Astrocyte (in vitro differentiated cells and primary cell): Measurements from ENCODE around the gene SH2D2A. TPM values are rescaled to one million over a fixed set of nuclear protein-coding genes. Genes with fewer than 3 reads are reported as not detected.
A peak's percentile ranks its signal among the peaks of the same experiment; 100 is the strongest.

Experiments used
- DNase-seq: peaks from one replicate; pipeline ENCODE4 v3.0.0-alpha.2; 2010; ENCODE audit warnings: low read depth
- FAIRE-seq: peaks from 2 replicates; lab custom pipeline; 2011; peaks lifted over from hg19 to GRCh38; lab: Jason Lieb, UNC
- H2AFZ ChIP-seq: 2 replicates; pipeline ENCODE4 v1.6.0; 2012; ENCODE audit warnings: low read depth, low read length, inconsistent platforms
- H3K27ac ChIP-seq: 2 replicates; pipeline ENCODE4 v1.5.1; 2011; ENCODE audit warnings: low read depth, low read length, inconsistent platforms
- H3K27me3 ChIP-seq: 2 replicates; pipeline ENCODE4 v1.6.0; 2011; ENCODE audit warnings: low read length, inconsistent platforms; ENCODE audit not compliant: insufficient read depth
- H3K36me3 ChIP-seq: 2 replicates; pipeline ENCODE4 v1.5.1; 2011; ENCODE audit warnings: low read length, inconsistent platforms; ENCODE audit not compliant: insufficient read depth
- H3K4me1 ChIP-seq: 2 replicates; pipeline ENCODE4 v1.5.1; 2011; ENCODE audit warnings: low read length, inconsistent platforms; ENCODE audit not compliant: insufficient read depth
- H3K4me2 ChIP-seq: 2 replicates; pipeline ENCODE4 v1.6.0; 2012; ENCODE audit warnings: low read length, inconsistent platforms
- H3K4me3 ChIP-seq: 2 replicates; pipeline ENCODE4 v1.5.1; 2011; ENCODE audit warnings: low read depth, mild to moderate bottlenecking, low read length, inconsistent platforms; ENCODE audit not compliant: insufficient read depth
- H3K79me2 ChIP-seq: 2 replicates; pipeline ENCODE4 v1.6.0; 2012; ENCODE audit warnings: mild to moderate bottlenecking, low read length, inconsistent platforms; ENCODE audit not compliant: insufficient read depth
- H3K9ac ChIP-seq: 2 replicates; pipeline ENCODE4 v1.6.0; 2012; ENCODE audit warnings: mild to moderate bottlenecking, low read length, inconsistent platforms
- H3K9me3 ChIP-seq: 2 replicates; pipeline ENCODE4 v1.5.1; 2012; ENCODE audit warnings: low read depth, mild to moderate bottlenecking, low read length, inconsistent platforms; ENCODE audit not compliant: insufficient read depth
- H4K20me1 ChIP-seq: 2 replicates; pipeline ENCODE4 v1.6.0; 2012; ENCODE audit warnings: low read length, inconsistent platforms; ENCODE audit not compliant: insufficient read depth
- H3K27ac Mint-ChIP-seq: one replicate; pipeline ENCODE4 v1.8.0; 2021; ENCODE audit warnings: mild to moderate bottlenecking, mixed read lengths; ENCODE audit not compliant: unreplicated experiment
- H3K27me3 Mint-ChIP-seq: one replicate; pipeline ENCODE4 v1.8.0; 2021; ENCODE audit warnings: low read depth, mixed read lengths; ENCODE audit not compliant: unreplicated experiment
- H3K36me3 Mint-ChIP-seq: one replicate; pipeline ENCODE4 v1.8.0; 2021; ENCODE audit warnings: low read depth, mixed read lengths; ENCODE audit not compliant: unreplicated experiment
- H3K4me1 Mint-ChIP-seq: one replicate; pipeline ENCODE4 v1.8.0; 2021; ENCODE audit warnings: low read depth, mixed read lengths; ENCODE audit not compliant: unreplicated experiment
- H3K4me3 Mint-ChIP-seq: one replicate; pipeline ENCODE4 v1.8.0; 2021; ENCODE audit warnings: mild to moderate bottlenecking, moderate library complexity, mixed read lengths; ENCODE audit not compliant: unreplicated experiment
- H3K9me3 Mint-ChIP-seq: one replicate; pipeline ENCODE4 v1.8.0; 2021; ENCODE audit warnings: mild to moderate bottlenecking, mixed read lengths; ENCODE audit not compliant: unreplicated experiment
- EZH2 ChIP-seq: IDR thresholded peaks from 2 replicates; pipeline ENCODE4 v1.6.1; 2012; ENCODE audit warnings: mild to moderate bottlenecking, low read length, inconsistent platforms; ENCODE audit not compliant: insufficient read depth
- total RNA-seq: library from RNA; stranded (reverse); gene quantifications from 2 replicates; pipeline ENCODE4 v1.2.1, GENCODE V29; 2021
- TF ChIP-seq, protein P1 (sequence below): IDR thresholded peaks from 2 replicates; pipeline ENCODE4 v1.5.1; 2011; ENCODE audit warnings: low read depth, mild to moderate bottlenecking, inconsistent platforms, low read length, moderate library complexity; ENCODE audit not compliant: insufficient read depth

SH2D2A gene
- total RNA-seq, 1 donor from 2014 or later: 1.1 TPM

DNA sequence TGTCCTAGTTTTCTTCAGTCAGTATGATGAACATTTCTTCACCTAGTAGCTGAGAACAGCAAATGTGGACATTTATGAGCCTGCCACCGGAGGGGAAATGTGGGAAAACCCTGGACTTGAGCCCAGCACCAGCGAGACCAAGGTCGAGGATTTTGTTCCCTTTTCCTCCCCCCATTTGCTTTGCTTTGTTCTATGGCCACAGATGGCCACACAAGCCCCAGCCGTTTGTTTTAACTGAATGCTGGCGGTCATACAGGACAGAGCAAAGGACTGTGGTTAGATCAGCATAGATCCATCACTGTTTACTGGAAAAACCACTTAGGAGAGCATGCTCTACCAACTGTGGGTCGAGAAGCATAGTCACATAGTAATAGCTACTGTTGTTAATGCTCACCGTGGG lies 20.9 kb downstream of the SH2D2A start:
- Mint-ChIP-seq H3K4me3 (no peak overlapping the region), H3K9me3 (no peaks in the 10 kb centered on the region), H3K27ac (peak overlapping the region; percentile 9), H3K36me3 (peaks cover 17% of the 10 kb centered on the region), H3K4me1 (peaks cover 35% of the 10 kb centered on the region), H3K27me3 (no peaks in the 10 kb centered on the region)
- no peaks in the 10 kb centered on the region for H3K9me3 ChIP-seq
- FAIRE-seq: no peak
- no peak overlapping the region for H3K9ac ChIP-seq
- H3K79me2 ChIP-seq: peaks cover 4% of the 10 kb centered on the region
- H3K27me3 ChIP-seq: no peaks in the 10 kb centered on the region
- peak; percentile 85 for DNase-seq
- H3K4me2 ChIP-seq: no peak overlapping the region
- TF ChIP-seq EZH2: no peak
- TF ChIP-seq, protein P1, sequence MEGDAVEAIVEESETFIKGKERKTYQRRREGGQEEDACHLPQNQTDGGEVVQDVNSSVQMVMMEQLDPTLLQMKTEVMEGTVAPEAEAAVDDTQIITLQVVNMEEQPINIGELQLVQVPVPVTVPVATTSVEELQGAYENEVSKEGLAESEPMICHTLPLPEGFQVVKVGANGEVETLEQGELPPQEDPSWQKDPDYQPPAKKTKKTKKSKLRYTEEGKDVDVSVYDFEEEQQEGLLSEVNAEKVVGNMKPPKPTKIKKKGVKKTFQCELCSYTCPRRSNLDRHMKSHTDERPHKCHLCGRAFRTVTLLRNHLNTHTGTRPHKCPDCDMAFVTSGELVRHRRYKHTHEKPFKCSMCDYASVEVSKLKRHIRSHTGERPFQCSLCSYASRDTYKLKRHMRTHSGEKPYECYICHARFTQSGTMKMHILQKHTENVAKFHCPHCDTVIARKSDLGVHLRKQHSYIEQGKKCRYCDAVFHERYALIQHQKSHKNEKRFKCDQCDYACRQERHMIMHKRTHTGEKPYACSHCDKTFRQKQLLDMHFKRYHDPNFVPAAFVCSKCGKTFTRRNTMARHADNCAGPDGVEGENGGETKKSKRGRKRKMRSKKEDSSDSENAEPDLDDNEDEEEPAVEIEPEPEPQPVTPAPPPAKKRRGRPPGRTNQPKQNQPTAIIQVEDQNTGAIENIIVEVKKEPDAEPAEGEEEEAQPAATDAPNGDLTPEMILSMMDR: no peak
- H3K36me3 ChIP-seq: peaks cover 60% of the 10 kb centered on the region
- H4K20me1 ChIP-seq: peaks cover 76% of the 10 kb centered on the region
- H2AFZ ChIP-seq: no peak overlapping the region
- no peak overlapping the region for H3K4me3 ChIP-seq
- H3K4me1 ChIP-seq: peaks cover 12% of the 10 kb centered on the region
- H3K27ac ChIP-seq: no peak overlapping the region

DNA sequence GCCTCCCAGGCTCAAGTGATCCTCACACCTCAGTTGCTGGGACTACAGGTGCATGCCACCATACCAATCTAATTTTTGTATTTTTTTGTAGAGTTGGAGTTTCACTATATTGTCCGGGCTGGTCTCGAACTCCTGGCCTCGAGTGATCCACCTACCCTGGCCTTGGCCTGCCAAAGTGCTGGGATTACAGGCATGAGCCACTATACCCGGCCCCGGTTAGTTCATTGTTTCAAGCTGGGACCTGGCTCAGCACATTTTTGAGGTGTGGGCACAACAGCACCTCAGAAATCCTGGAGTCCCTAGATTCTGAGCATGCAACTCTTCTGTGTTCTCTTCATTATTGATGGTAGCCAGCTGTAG lies 21.3 kb downstream of the SH2D2A start:
- H3K4me3 ChIP-seq: no peak overlapping the region
- TF ChIP-seq, protein P1: no peak
- TF ChIP-seq EZH2: no peak
- H3K9me3 Mint-ChIP-seq: no peaks in the 10 kb centered on the region
- H3K9me3 ChIP-seq: no peaks in the 10 kb centered on the region
- no peaks in the 10 kb centered on the region for H3K27me3 Mint-ChIP-seq
- FAIRE-seq (no peak), DNase-seq (no peak)
- H3K36me3 ChIP-seq: peaks cover 57% of the 10 kb centered on the region
- no peaks in the 10 kb centered on the region for H3K27me3 ChIP-seq
- H3K27ac ChIP-seq: no peak overlapping the region
- H3K4me1 Mint-ChIP-seq: peaks cover 35% of the 10 kb centered on the region
- no peak overlapping the region for H3K9ac ChIP-seq
- H3K27ac Mint-ChIP-seq: peak overlapping the region; percentile 9
- H3K4me3 Mint-ChIP-seq: no peak overlapping the region
- H4K20me1 ChIP-seq: peaks cover 75% of the 10 kb centered on the region
- no peak overlapping the region for H2AFZ ChIP-seq
- H3K36me3 Mint-ChIP-seq: peaks cover 17% of the 10 kb centered on the region
- H3K79me2 ChIP-seq: peaks cover 4% of the 10 kb centered on the region
- H3K4me2 ChIP-seq: no peak overlapping the region
- H3K4me1 ChIP-seq: peaks cover 12% of the 10 kb centered on the region

DNA sequence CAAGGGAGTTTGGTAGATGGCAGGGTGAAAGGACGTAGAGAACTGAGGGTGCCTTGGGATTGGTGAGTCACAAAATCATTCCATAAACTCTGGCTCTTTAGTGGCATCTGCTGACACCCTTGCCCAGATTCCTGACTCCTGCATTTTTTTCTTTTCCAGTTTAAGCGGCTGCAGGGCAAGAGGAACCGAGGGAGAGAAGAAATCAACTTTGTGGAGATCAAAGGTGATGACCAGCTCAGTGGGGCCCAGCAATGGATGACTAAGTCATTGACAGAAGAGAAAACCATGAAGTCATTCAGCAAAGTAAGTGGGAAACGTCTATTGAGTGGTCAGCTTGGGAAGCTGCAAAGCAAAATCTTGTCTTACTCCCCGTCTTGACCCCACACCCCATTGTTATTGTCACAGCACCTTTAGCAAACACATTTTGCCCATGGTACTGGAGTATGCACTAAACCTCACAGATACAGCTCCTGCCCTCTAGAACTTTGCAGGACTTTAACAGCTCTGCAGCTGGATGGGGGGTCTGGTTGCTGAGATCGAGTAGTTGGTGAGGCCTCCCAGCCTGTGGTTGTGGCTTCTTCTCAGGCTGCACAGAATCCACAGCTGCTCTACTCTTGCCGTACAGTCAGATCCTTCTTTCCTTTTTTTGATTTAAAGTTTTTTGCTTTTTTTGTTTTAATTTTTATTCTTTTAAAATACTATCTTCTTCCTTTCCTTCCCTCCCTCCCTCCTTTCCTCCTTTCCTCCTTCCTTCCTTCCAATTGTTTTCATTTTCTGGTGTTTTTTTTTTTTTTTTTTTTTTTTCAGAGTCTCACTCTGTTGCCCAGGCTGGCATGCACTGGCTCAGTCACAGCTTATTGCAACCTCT lies 21.9 kb downstream of the SH2D2A start:
- peaks cover 33% of the 10 kb centered on the region for H3K4me1 Mint-ChIP-seq
- H3K27me3 Mint-ChIP-seq: no peaks in the 10 kb centered on the region
- peak overlapping the region; percentile 37 for H3K4me3 Mint-ChIP-seq
- peaks cover 51% of the 10 kb centered on the region for H3K36me3 ChIP-seq
- H4K20me1 ChIP-seq: peaks cover 80% of the 10 kb centered on the region
- H3K27ac ChIP-seq: no peak overlapping the region
- no peak overlapping the region for H2AFZ ChIP-seq
- no peak overlapping the region for H3K4me3 ChIP-seq
- no peak for TF ChIP-seq EZH2
- TF ChIP-seq, protein P1: no peak
- peaks cover 8% of the 10 kb centered on the region for H3K79me2 ChIP-seq
- H3K9ac ChIP-seq: no peak overlapping the region
- H3K4me2 ChIP-seq: no peak overlapping the region
- H3K4me1 ChIP-seq: peaks cover 12% of the 10 kb centered on the region
- H3K27me3 ChIP-seq: no peaks in the 10 kb centered on the region
- no peaks in the 10 kb centered on the region for H3K9me3 Mint-ChIP-seq
- DNase-seq (no peak), FAIRE-seq (no peak)
- H3K9me3 ChIP-seq: no peaks in the 10 kb centered on the region
- H3K36me3 Mint-ChIP-seq: peaks cover 15% of the 10 kb centered on the region
- H3K27ac Mint-ChIP-seq: peak overlapping the region; percentile 75
